NCI-H2081 (cell line): ENCODE measurements around the gene CHRNA5.
"Not testable (repeated sequence)": the region's sequence is repeated elsewhere in the genome, so short reads cannot be mapped to it uniquely, and the experiment has no call there.

Experiments used
- DNase-seq, 2 experiments: peaks; one replicate each; lab custom pipeline; 2025; lab: John Stamatoyannopoulos, UW

CHRNA5 gene

DNA sequence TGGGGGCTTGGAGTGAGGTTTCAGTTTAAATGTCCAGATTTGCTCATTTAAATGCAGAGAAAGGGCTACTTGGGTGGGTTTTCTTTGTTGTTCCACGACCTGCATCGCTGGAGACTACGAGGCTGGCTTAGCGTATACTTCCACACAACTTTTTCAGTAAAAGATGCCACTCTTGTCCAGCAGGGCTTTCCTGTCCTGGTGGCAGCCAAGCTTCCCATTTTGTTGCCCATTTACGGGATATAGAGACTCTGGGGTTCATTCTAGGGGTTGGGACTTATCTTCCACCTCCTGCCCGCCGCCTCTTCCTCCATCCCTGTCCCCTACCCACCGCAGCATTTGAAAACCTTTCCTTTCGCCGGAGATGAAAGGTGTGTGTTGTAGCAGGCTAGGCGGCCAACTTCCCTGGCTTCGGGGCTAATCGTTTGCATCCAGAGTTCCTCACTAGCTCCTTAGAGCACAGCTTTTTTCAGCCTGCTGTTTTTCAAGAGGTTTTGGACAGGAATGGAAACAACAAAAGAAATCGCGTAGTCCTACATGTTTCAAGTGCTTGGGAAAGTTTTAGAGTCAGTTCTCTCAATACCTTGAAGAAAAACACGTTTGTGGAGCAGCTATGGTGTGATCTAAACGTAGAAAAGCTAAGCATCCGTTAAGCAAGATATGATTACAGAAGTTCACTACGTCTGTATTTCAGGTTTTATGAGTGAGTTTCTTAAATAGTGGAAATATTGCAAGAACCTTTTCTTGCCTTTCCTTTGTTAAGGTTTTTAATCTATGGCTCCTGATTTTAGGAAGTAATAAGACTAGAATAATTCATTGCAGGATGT, 843 bp downstream of the CHRNA5 start:
- peak; percentile 32 to 60 for DNase-seq

DNA sequence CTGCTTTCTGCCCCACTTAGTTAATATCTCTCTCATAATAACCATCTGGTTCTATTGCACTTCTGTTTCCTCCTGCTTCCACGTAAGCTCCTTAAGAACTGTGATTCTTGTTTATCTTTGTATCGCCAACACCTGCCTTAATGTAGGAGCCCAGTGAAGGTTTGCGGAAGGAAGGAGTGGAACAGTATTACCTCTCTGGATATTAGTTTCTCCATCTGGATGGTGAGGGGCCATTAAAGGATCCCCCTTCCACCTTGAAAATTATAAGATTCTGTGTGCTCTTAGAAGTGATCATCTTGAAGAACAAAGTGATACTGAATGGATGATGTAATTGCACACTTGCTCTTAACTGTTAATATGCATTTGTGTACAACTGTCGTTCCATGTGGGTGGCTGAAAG, 2.2 kb downstream of the CHRNA5 start:
- peak in 1 of 2 experiments; percentile 21 for DNase-seq

DNA sequence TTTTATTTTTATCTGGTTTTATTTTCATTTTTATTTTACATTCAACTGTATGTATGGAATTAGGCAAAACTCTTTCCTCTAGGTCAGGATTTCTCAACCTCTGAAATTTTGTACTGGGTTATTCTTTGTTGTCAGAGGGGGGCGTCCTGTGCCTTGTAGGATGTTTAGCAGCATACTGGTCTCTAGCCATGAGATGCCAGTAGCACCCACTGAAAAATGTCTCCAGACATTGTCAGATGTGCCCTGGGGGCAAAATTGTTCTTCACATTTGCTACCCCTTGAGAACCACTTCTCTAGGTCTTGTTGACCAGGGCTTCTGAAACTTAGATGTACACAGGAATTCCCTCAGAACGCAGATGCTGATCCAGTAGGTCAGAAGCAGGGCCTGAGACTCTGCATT, 5.4 kb downstream of the CHRNA5 start:
- DNase-seq, result no peak

DNA sequence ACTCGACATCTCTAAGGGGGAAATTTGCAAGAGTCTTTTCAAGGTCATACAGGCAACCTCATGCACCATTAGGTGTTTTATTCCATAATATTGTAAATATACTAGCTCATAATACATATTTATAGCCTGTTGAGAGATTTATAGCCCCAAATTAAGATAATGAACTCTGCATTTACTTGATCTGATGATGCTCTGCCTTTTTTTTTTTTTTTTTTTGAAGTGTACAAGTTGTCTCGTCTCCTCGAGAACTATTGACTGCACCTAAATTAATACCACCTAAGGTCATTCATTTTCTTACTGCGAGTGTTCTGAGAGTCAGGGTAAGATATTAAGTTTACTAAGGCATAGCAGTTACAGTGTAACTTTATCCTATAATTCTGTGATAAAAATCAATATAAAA, 6.1 kb downstream of the CHRNA5 start:
- no peak for DNase-seq

DNA sequence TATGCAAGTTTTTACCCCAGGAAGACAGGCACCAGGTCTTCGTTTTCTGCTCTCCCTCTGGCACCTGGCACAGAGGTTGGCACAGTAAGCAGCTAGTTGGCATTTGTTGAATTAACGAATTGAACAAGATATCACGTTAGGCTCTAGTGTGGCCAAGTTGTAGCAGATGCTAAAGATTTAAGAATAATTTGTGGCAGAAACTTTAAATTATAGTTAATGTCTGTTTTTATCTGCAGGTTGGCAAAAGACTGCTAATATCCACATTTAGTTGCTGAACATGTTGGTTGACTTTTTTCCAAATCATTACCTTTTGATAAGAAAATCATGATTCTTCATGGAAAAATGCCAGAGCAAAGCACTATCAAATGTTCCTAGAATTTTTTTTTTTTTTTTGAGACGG, 8.1 kb downstream of the CHRNA5 start:
- no peak for DNase-seq

DNA sequence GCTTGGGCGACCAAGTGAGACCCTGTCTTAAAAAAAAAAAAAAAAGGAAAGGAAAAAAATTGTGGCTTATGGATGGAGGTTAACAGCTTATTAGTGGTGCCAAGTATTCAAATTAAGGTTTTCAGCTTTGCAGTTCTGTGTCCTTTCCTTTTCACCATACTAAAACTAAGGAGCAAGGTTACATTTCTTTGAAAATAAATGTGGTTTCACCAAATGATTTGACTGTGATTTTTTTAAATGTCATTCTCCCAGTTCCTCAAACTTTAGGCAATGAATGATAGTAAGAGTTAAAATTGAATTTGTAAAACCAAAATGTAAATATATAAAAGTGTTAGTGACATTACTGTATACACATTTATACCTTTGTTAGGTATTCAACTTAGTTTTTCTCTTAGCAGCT, 9.6 kb downstream of the CHRNA5 start:
- no peak for DNase-seq

DNA sequence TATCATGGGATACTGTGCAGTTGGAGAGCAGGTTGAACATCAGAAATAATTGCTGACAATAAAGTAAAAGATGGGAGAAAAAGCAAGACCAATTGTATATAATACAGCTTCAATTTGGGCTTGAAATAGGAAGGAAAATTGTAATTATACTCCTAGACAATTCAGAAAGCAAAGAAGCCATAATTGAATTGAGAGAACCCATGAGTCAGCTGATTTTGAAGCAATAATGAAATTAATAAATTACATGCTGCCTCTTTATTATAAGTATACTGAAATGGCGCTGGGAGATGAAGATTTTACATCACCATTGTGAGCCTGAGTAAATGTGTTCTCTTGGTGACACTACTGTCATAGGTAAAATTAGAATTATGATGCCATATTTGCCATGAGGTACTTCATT, 32.3 kb downstream of the CHRNA5 start:
- no peak for DNase-seq

DNA sequence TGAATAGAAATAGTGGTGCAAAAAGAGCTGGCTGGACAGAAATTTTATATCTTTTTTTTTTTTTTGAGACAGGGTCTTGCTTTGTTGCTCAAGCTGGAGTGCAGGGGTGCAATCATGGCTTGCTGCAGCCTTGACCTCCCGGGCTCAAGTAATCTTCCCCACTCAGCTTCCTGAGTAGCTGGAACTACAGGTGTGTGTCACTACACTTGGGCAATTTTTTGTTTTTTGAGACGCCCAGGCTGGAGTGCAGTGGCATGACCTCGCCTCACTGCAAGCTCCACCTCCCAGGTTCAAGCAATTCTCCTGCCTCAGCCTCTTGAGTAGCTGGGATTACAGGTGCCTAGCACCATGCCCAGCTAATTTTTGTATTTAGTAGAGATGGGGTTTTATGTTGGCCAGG, 33.0 kb downstream of the CHRNA5 start:
- no peak for DNase-seq

DNA sequence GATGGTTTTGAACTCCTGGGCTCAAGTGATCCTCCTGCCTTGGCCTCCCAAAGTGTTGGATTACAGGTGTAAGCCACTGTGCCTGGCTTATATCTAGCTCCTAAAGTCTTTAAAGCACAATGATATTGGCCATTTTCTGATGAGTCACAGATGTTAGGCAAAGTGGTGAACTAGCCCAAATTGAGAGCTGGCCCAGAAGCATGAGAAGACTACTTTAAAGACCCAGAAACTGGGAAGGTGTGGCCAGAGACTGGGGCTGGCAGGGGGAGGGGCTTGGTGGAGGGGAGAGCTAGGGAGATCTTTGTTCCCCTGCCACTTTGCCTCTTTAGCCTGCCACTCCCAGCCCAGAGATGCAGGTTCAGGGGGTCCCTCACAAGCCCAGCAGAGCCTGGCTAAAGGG, 33.9 kb downstream of the CHRNA5 start:
- no peak for DNase-seq

DNA sequence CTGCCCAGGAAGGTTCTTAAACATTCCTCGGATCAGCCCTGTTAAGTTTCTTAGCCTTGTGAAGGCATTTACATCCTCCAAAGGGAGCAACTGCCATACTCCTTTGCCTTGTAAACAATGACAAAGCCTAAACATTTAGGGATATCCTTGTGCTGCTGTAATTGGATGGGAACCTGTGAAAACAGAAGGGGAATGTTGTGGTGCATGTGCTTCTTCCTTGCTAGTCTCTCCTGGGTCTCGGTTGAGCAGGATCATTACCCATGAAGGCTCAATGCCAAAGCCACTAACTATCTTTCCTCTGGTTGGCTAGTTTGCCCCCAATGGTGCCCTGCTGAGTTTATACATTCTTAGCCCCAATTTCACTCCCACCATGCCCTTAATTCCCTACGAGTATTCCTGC, 38.1 kb downstream of the CHRNA5 start:
- DNase-seq, result no peak

DNA sequence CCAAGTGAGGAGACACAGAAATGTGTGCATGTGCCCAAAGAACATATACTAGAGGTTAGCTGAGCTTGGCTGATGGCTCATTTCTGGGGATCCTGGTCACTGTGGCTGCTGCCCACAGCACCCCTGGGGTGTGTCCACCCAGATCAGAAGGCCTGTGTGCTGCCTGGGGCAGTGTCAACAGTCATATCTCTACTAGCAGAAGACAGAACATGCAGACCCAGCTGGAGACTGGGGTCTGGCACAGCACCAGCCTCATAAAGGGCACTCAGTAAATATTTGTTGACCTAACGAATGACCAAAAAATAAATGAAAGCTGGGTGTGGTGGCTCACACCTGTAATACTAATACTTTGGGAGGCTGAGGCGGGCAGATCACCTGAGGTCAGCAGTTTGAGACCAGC, 39.1 kb downstream of the CHRNA5 start:
- no peak for DNase-seq

DNA sequence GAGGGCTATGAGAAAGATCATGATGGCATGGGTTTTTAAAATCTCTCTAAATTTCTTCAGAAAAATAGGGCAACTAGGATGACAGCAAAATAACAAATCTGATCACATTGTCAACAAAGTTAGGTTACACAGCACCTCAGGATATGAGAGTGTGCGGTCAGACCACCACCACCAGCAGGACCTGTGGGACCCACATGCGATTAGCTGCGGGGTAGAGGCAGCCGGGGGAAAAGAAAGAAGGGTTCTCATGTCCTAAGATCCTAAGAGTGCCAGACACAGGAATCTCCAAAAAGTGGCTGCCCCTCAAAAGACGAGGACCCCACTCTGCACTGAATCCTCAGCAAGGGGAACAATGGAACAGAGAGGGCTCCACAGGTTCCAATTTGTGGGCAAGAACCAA, 39.9 kb downstream of the CHRNA5 start:
- no peak for DNase-seq

DNA sequence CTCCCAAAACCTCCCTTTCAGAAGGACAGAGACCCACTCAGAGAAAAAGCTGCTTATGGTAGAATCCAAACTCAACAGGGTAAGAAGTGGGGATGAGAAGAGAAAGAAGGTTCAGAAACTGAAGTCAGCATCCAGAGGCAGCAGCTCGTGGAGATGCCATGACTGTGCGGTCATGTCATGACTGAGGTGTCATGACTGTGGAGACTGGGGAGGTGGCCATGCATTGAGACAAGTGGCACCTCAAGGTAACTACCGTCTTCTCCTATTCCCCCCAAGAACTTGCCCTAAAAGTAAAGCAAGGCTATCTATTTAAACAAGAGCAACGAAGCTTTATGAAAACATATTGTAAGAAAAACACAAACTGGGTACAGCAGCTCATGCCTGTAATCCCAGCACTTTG, 40.4 kb downstream of the CHRNA5 start:
- DNase-seq, result no peak

DNA sequence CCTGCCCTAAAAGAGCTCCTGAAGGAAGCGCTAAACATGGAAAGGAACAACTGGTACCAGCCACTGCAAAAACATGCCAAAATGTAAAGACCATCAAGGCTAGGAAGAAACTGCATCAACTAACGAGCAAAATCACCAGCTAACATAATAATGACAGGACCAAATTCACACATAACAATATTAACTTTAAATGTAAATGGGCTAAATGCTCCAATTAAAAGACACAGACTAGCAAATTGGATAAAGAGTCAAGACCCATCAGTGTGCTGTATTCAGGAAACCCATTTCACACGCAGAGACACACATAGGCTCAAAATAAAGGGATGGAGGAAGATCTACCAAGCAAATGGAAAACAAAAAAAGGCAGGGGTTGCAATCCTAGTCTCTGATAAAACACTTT, 44.2 kb downstream of the CHRNA5 start:
- DNase-seq, result not testable (repeated sequence)

DNA sequence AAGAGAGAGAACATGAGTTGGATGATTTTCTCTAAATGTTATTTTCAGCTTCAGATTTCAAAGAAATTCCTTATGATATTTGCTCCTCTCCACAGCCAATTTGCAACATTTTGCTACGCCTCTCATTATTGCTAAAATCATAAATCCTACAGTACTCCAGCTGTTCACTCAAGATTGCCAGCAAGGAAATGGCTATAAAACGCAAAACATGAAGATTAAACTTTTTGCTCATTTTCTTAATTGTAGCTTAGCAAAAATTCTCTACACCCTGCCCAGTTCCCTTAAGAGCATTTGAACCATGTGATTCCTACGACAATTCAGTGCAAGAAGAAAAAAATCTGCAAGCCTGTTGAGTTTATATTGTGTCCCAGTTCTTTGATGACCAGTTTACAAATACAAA, 48.7 kb downstream of the CHRNA5 start:
- no peak for DNase-seq

DNA sequence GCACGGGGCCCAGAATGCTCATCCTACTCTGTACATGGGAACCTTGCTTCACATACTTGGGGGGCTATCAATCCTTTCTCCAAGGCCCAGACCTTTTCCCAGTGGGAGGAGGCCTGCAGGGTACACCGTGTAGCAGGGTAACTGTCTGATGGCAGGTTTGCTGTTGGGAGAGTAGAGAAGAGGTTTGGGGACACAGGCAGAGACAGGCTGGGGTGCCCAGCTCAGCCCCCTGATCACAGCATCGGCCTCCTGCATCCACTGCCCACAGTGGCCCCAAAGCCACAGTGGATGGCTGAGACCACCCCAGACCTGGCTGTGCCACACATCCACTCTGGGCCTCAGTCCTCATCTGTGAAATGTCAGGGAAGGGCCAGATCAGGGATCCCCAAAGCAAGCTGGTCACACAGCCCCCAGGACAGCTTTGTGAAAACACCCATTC, 49.9 kb downstream of the CHRNA5 start:
- DNase-seq, result no peak

DNA sequence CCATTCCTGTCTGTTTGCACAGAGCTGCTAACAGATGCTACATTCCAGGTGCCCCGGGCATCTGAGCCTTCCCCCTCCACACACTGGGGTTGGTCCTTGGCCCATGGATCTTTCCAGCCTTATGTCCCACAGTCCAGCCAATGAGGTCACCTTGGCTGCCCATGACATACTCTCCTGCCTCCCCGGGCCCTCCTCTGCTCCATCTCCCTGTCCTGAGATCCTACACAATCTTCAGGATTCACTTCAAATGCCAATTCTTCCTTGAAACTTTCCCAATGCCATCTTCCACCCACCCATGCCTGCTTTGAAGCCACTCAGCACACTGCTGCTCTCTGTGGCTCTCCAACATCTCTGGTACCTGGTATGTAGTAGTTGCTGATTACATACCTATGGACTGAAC, 51.2 kb downstream of the CHRNA5 start:
- no peak for DNase-seq

DNA sequence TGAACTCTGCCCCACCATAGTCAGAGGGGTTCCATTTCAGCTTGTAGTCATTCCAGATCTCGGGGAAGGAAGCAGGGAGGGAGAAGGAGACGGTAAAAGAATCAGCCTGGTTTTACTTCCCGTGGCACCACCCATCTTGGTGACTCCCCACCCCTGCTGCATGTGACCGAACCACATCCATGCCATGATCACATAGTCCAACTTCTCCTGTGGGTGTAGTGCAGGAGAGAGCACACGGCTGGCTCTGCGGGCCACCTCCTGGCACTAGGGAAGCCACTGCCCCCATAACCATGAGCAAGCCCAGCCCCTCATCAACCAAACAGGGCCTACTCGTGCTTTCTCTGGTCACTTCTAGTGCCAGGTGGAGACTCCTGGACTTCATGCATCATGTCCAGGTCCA, 51.8 kb downstream of the CHRNA5 start:
- no peak for DNase-seq

DNA sequence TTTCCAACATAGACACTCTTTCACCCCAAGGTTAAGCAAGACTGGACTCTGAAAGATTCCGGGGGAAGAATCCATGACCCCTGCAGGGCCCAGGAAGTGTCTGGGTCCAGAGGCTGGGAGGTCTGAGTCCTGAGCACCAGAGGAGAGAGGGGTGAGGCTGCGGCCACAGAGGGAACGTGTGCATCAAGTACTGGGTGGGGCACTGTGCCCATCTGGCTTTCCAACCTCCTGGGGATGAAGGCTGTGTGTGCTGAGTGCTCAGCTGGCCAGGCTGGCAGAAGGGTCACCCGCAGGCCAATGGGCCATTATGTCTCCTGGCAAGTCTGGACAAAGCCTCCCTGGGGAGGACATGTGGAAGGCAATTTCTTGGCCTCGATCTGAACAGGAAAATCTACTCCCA, 52.2 kb downstream of the CHRNA5 start:
- DNase-seq, result no peak

DNA sequence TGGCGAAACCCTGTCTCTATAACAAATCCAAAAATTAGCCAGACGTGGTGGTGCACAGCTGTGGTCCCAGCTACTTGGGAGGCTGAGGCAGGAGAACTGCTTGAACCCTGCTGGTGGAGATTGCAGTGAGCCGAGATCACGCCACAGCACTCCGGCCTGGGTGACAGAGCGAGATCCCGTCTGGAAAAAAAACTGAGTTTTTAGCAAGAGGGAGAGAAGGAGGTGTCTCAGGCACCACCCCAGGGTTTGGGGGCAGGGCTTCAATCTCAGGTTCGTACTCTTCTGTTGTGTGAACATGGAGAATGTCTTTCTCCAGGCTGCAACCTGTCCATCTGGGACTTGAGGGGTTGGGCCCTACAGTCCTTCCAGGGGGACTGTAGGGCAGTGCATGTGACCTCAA, 52.7 kb downstream of the CHRNA5 start:
- DNase-seq, result no peak

DNA sequence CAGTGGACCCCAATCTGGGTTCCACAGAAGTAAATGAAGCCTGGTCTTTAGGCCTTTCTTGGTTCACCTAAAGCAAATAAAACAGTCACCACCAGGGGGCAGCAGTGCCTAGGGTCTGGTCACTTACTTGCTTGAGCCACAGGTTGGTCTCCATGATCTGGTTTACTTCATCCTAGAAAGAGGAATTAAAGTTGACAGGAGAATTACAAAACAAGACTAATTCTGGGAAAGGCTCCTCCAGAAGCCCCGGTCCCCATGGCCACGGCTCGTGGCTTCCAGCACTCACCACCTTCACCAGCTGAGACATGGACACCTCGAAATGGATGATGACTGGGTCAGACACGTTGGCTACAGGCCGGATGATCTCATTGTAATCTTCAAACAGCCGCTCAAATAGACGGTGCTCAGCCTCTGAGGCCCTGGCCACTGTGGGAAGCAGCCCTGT, 53.2 kb downstream of the CHRNA5 start:
- peak; percentile 80 to 86 for DNase-seq

DNA sequence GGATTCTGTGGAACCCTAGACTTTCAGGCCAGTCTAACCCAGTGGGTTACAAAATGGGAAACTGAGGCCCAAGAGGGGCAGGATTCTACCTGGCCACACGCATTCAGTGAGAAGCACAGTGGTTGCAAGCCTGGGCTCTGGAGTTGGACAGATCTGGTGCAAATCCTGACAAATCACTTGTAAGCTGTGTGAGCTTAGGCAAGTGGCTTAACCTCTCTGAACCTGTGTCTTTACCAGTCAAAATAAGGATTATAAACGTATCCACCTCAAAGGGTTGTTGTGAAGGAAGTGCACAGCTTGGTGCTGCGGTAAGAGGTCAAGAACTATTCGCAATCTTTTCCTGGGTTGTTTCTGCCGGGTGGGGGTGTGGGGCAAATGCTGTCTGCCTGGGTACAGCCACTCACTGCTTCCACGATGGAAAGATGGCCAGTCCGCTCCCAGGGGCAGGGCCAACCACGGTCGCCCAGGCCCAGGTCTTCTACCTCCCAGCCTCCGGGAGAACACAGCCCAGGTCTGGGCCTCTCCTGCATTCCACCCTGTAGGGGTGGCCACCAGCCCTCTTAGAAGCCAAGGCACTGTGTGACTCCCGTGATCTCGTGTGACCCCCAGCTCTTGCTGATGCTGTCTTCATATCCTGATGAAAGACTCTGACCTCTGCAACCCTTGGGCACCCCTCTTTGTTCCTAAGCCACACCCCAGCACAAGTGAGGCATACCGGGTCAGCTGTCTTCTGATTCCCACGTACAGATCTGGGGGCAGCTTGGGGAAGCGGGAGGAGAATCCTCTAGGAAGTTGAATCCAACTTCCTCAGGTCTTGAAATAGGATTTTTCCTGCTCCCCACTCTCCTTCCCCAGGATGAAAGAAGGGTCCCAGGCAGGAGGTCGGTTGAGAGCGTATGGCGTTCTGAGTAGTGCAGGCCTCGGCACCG, 54.0 kb downstream of the CHRNA5 start:
- DNase-seq, result no peak

DNA sequence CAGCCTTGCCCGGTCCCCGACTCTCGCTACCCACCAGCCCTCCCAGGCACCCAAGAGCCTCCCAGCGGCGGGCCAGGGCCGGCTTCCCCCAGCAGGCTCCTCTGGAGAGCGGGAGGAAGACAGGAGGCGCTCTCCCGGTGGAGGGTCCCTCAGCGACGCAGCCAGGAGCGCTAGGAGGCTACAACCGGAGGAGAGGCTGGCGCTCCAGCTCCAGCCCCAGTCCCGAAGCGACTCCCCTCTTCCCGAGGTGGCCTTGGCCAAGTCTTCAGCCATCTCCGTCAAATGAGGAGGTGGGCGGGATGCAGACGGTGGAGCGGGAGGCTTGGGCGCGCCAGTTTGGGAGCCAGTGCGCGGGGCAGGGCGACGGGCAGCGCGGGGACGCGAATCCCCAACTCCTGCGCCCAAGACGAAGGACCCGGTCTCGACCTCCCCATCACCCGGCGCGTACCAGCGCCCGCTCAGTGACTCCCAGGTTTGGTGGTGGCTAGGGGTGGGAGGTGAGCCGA, 54.8 kb downstream of the CHRNA5 start:
- no peak for DNase-seq
